Liver (tissue), 9 donors: ENCODE measurements around the gene GLI3. TPM values are rescaled to one million over a fixed set of nuclear protein-coding genes. Genes with fewer than 3 reads are reported as not detected.

ENCODE experiments used
- DNase-seq: peaks from one replicate; pipeline ENCODE4 v3.0.0-alpha.2; 2017; ENCODE audit warnings: low spot score
- H3K27ac ChIP-seq, 2 donors: one replicate each; pipeline ENCODE4 v1.7.0; 2013; ENCODE audit warnings: inconsistent platforms in 2 of 2, low read length in 2 of 2, control low read depth in 1 of 2, low read depth in 1 of 2, mild to moderate bottlenecking in 1 of 2
- H3K27me3 ChIP-seq, 4 donors: one replicate each; pipeline versions ENCODE4 v1.6.1 to v1.7.0; 2013; ENCODE audit warnings: low read length in 3 of 4, inconsistent platforms in 1 of 4, mild to moderate bottlenecking in 1 of 4, moderate library complexity in 1 of 4; ENCODE audit not compliant: control insufficient read depth in 4 of 4, insufficient read depth in 4 of 4
- H3K36me3 ChIP-seq, 4 donors: one replicate each; pipeline versions ENCODE4 v1.6.1 to v1.7.0; 2013; ENCODE audit warnings: low read length in 3 of 4, mild to moderate bottlenecking in 3 of 4, low read depth in 1 of 4, moderate library complexity in 1 of 4; ENCODE audit not compliant: control insufficient read depth in 4 of 4, insufficient read depth in 3 of 4
- H3K4me1 ChIP-seq, 4 donors: one replicate each; pipeline versions ENCODE4 v1.6.1 to v1.7.0; 2013; ENCODE audit warnings: low read length in 3 of 4, mild to moderate bottlenecking in 3 of 4, moderate library complexity in 1 of 4; ENCODE audit not compliant: control insufficient read depth in 4 of 4, insufficient read depth in 4 of 4
- H3K4me3 ChIP-seq, 3 donors: one replicate each; pipeline versions ENCODE4 v1.6.1 to v1.7.0; 2013; ENCODE audit warnings: low read length in 3 of 3, control low read depth in 1 of 3, low read depth in 1 of 3, mild to moderate bottlenecking in 1 of 3
- H3K9ac ChIP-seq, 2 donors: one replicate each; pipeline ENCODE4 v1.7.0; 2013; ENCODE audit warnings: low read length in 2 of 2, mild to moderate bottlenecking in 2 of 2, moderate library complexity in 2 of 2, control low read depth in 1 of 2, low read depth in 1 of 2
- H3K9me3 ChIP-seq, 4 donors: one replicate each; pipeline versions ENCODE4 v1.6.1 to v1.7.0; 2013; ENCODE audit warnings: low read length in 3 of 4; ENCODE audit not compliant: control insufficient read depth in 4 of 4
- FOXA1 ChIP-seq: IDR thresholded peaks from 2 replicates; pipeline ENCODE4 v1.6.1; 2016; ENCODE audit warnings: antibody characterized with exemption
- FOXA2 ChIP-seq: IDR thresholded peaks from 2 replicates; pipeline ENCODE4 v1.6.1; 2016; ENCODE audit warnings: antibody characterized with exemption
- GABPA ChIP-seq, 2 donors: IDR thresholded peaks in 1 of 2; conservative IDR thresholded peaks in 1 of 2; 2 replicates each; pipeline ENCODE4 v1.6.1; 2016; ENCODE audit warnings: antibody characterized with exemption in 2 of 2, mild to moderate bottlenecking in 1 of 2, moderate library complexity in 1 of 2
- HNF4A ChIP-seq, 2 donors: conservative IDR thresholded peaks; 2 replicates each; pipeline ENCODE4 v1.6.1; 2016; ENCODE audit warnings: antibody characterized with exemption in 2 of 2, mild to moderate bottlenecking in 2 of 2
- HNF4G ChIP-seq: IDR thresholded peaks from 2 replicates; pipeline ENCODE4 v1.6.1; 2016; ENCODE audit warnings: antibody characterized with exemption
- JUND ChIP-seq, 2 donors: IDR thresholded peaks; 2 replicates each; pipeline ENCODE4 v1.6.1; 2016; ENCODE audit warnings: antibody characterized with exemption in 2 of 2
- MAX ChIP-seq: IDR thresholded peaks from 2 replicates; pipeline ENCODE4 v1.6.1; 2016; ENCODE audit warnings: antibody characterized with exemption
- NR2F2 ChIP-seq: IDR thresholded peaks from 2 replicates; pipeline ENCODE4 v1.6.1; 2016; ENCODE audit warnings: antibody characterized with exemption
- REST ChIP-seq: IDR thresholded peaks from 2 replicates; pipeline ENCODE4 v1.6.1; 2016; ENCODE audit warnings: antibody characterized with exemption, mild to moderate bottlenecking
- RXRA ChIP-seq, 2 donors: IDR thresholded peaks; 2 replicates each; pipeline ENCODE4 v1.6.1; 2017 to 2018; ENCODE audit warnings: antibody characterized with exemption in 2 of 2, mild to moderate bottlenecking in 1 of 2
- SP1 ChIP-seq: IDR thresholded peaks from 2 replicates; pipeline ENCODE4 v1.6.1; 2018; ENCODE audit warnings: antibody characterized with exemption, mild to moderate bottlenecking
- TAF1 ChIP-seq: conservative IDR thresholded peaks from 2 replicates; pipeline ENCODE4 v1.6.1; 2016; ENCODE audit warnings: antibody characterized with exemption, mild to moderate bottlenecking
- YY1 ChIP-seq: IDR thresholded peaks from 2 replicates; pipeline ENCODE4 v1.6.1; 2016; ENCODE audit warnings: antibody characterized with exemption, mild to moderate bottlenecking
- ZBTB33 ChIP-seq: IDR thresholded peaks from 2 replicates; pipeline ENCODE4 v1.6.1; 2016; ENCODE audit warnings: antibody characterized with exemption
- WGBS: extraction: QIAGEN DNeasy Blood & Tissue Kit; methylation state at CpG from one replicate; pipeline ENCODE4 v1.1.7; 2013; 5-methylcytosine and 5-hydroxymethylcytosine counted together
- polyA plus RNA-seq, 2 donors: library from polyadenylated mRNA; stranded (reverse) in 1 of 2; unstranded in 1 of 2; fragments of 200-250 nt in 1 of 2; fragments of >200 nt in 1 of 2; fragmentation: Nextera tagmentation in 1 of 2; extraction: Ambion mirVana in 1 of 2; gene quantifications; one replicate each; pipeline versions ENCODE4 v1.2.1 to v1.2.3, GENCODE V29; 2013 to 2015
- total RNA-seq, 2 donors: library from RNA; depleted of rRNA; stranded (reverse); fragments of >200 nt; gene quantifications; one replicate each; pipeline ENCODE4 v1.2.3, GENCODE V29; 2014
- TF ChIP-seq, protein P1 (sequence below): fragments of 150-350 bp; IDR thresholded peaks from 2 replicates; pipeline ENCODE4 v1.5.1; 2017; ENCODE audit warnings: improper control_type of control experiment, low read depth, low read length; ENCODE audit not compliant: missing input control
- donor health status: healthy.
- donor health status: healthy.
- donor health status: healthy.
- donor health status: healthy.
- donor health status: healthy.

GLI3 gene
- total and polyA plus RNA-seq, 4 donors, result 0.09 to 0.42 (median 0.26) TPM

DNA sequence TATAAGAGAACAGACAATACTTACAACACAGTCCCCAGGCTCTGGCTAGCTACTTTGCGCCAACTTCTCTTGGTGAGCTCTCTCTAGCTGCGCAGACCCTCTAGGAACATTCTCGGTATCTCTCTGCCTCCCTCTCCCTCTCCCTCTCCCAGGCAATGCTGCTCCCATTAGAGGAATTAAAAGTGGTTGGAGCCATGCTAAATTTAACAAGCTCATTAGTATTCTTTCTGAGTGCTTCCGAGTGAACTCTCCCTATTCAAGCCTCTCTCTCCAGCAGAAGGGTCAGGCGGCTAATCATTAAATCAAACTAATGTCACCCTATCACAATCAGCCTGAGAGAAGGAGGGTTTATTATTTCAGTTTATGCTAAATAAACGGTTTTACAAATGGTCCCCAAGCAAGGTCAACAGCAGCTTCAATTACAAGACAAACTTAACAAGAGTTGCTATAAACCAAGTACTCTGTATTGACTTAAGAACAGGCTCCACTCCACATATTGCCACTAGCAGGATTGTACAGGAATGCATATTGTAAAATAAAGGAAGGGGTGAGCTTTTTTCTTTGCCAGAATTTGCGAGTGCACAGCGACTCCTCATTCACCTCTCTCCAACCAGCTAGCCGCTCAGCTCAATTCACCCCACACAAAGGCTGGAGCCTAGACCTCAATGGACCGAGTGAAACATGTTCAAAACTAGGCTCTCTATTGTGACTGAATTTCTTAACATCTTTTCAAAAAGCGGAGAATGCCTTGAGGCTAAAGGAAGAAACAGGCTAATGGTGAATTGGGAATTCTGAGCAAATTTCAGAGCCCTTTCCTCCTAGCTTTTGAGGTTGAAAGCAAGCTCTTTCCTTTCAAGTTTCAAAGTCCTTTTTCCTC, 84.4 kb downstream of the GLI3 start:
- Histone ChIP-seq H3K4me3 (no peak overlapping the region), H3K36me3 (no peaks in the 10 kb centered on the region), H3K27ac (no peak overlapping the region), H3K27me3 (peaks cover 0 to 12% (median 0%) of the 10 kb centered on the region in 4 donors), H3K9ac (no peak overlapping the region), H3K4me1 (no peaks in the 10 kb centered on the region), H3K9me3 (no peaks in the 10 kb centered on the region)
- TF ChIP-seq GABPA (IDR thresholded peaks at IDR 0.05 in 1 of 2, conservative IDR thresholded peaks at IDR 0.05 in 1 of 2), result no peak
- TF ChIP-seq RXRA (IDR thresholded peaks at IDR 0.05), result no peak
- TF ChIP-seq HNF4A (conservative IDR thresholded peaks at IDR 0.05), result no peak
- WGBS, result 64% methylated on average over 11 of the region's 11 CpGs
- DNase-seq, result no peak

DNA sequence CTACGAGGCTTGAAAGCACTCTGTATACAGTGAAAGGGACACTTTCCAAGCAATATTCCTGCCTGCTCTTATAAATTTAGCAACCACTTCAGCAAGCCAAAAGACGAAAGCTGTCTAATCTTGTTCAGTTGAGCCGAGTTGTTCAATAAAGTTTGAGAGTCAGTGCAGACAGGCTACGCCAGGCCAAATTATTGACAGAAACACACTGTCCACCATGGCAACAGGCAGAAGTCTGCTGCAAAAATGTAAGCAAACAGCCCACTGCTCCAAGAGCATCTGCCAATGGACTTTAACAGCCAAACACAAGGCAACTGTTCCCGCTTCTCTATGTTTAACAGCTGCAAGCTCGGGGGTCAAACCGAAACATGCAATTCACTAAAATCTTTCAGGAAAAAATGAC, 85.7 kb downstream of the GLI3 start:
- WGBS, result 32% methylated on average over 7 of the region's 7 CpGs
- TF ChIP-seq REST (no peak), ZBTB33 (no peak), YY1 (no peak), NR2F2 (no peak)
- no peak overlapping the region for H3K4me3 ChIP-seq
- no peaks in the 10 kb centered on the region for H3K36me3 ChIP-seq
- H3K27ac ChIP-seq, result no peak overlapping the region
- no peak overlapping the region for H3K9ac ChIP-seq
- DNase-seq, result no peak
- H3K4me1 ChIP-seq, result no peaks in the 10 kb centered on the region
- peaks cover 0 to 12% (median 0%) of the 10 kb centered on the region in 4 donors for H3K27me3 ChIP-seq
- no peaks in the 10 kb centered on the region for H3K9me3 ChIP-seq

- peaks cover 0 to 12% (median 0%) of the 10 kb centered on the region in 4 donors for H3K27me3 ChIP-seq
- no peak for DNase-seq
- H3K36me3 ChIP-seq, result no peaks in the 10 kb centered on the region
- TF ChIP-seq GABPA (IDR thresholded peaks at IDR 0.05 in 1 of 2, conservative IDR thresholded peaks at IDR 0.05 in 1 of 2), result no peak
- TF ChIP-seq YY1, result no peak
- no peak for TF ChIP-seq JUND (IDR thresholded peaks at IDR 0.05)
- no peak for TF ChIP-seq MAX
- no peak for TF ChIP-seq HNF4A (conservative IDR thresholded peaks at IDR 0.05)
- no peak for TF ChIP-seq NR2F2
- TF ChIP-seq FOXA2, result no peak
- TF ChIP-seq SP1, result no peak
- no peak for TF ChIP-seq HNF4G
- TF ChIP-seq, protein P1, sequence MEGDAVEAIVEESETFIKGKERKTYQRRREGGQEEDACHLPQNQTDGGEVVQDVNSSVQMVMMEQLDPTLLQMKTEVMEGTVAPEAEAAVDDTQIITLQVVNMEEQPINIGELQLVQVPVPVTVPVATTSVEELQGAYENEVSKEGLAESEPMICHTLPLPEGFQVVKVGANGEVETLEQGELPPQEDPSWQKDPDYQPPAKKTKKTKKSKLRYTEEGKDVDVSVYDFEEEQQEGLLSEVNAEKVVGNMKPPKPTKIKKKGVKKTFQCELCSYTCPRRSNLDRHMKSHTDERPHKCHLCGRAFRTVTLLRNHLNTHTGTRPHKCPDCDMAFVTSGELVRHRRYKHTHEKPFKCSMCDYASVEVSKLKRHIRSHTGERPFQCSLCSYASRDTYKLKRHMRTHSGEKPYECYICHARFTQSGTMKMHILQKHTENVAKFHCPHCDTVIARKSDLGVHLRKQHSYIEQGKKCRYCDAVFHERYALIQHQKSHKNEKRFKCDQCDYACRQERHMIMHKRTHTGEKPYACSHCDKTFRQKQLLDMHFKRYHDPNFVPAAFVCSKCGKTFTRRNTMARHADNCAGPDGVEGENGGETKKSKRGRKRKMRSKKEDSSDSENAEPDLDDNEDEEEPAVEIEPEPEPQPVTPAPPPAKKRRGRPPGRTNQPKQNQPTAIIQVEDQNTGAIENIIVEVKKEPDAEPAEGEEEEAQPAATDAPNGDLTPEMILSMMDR, result no peak
- no peak for TF ChIP-seq ZBTB33
- TF ChIP-seq TAF1, result no peak
- TF ChIP-seq FOXA1, result no peak
- no peak overlapping the region for H3K27ac ChIP-seq
- no peaks in the 10 kb centered on the region for H3K4me1 ChIP-seq
- H3K4me3 ChIP-seq, result no peak overlapping the region
- H3K9ac ChIP-seq, result no peak overlapping the region
- H3K9me3 ChIP-seq, result no peaks in the 10 kb centered on the region
These were observed 91.5 kb downstream of the GLI3 start for GRCh38 chr7:42145539-42145938.
